ENCODE measurements around the gene TEX22.

The TEX22 gene

GRCh38 chr14:105367116-105368031 lies 31.0 kb upstream of the TEX22 start:
- no peak for DNase-seq

- DNase-seq, result no peak
Measured at GRCh38 chr14:105368032-105368417, 30.3 kb upstream of the TEX22 start.

GRCh38 chr14:105368426-105368825 lies 29.9 kb upstream of the TEX22 start:
- no peak for DNase-seq

DNA sequence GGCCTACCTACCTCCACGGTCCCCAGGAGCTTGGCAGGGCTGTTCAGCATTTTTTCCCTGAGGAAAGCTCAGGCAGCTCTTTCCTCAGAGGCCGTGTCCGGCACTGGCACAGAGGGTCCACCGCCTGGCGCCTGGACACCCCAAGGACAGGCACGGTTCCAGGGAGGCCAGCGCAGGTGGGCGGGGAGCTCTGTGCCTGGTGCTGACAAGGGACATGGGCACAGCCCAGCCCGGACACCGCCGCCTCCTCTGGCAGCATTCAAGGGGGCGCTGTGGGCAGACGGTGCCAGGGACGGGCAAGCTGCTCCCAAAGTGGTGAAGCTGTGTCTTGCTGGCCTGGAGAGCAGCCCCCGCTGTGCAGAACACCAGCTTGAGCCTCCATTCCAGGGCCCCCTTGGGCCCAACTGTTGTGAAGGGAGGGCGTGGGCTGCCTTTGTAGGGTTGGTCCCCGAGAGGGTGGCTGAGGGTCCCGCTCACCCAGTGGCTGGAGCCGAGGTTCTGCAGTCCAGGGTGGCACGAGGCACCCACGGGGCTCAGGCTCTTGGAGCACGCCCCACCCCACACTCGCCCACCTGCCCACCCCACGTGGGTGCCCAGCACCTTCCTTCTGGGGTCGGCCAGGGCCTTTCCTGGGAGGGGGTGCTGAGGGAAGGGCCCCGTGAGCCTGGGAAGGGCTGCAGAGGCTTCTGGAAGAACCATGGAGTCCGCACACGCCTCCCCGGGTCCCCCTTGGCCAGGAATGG lies 29.3 kb upstream of the TEX22 start:
- DNase-seq, result no peak

GRCh38 chr14:105369653-105370040 lies 28.7 kb upstream of the TEX22 start:
- DNase-seq, result no peak

- no peak for DNase-seq
Measured at GRCh38 chr14:105374389-105374788, 23.9 kb upstream of the TEX22 start.

DNA sequence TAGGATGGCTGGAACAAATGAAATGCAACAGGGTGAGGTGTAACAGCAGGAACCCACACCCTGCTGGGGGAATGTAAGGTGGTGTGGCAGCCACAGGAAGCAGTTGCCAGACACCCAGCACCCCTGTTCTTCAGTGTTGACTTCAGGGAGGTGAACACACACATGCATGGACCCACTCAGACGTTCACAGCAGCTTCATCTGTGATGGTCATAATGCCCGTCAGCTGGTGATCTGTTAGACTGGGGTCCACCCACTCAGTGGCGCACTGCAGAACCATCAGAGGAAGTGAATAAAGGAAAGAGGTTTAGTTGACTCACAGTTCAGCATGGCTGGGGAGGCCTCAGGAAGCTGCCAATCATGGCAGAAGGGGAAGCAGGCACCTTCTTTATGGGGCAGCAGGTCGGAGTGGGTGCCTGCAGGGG lies 22.7 kb upstream of the TEX22 start:
- peak; percentile 50 for DNase-seq

GRCh38 chr14:105376521-105377440 lies 21.6 kb upstream of the TEX22 start:
- DNase-seq, result no peak

DNA sequence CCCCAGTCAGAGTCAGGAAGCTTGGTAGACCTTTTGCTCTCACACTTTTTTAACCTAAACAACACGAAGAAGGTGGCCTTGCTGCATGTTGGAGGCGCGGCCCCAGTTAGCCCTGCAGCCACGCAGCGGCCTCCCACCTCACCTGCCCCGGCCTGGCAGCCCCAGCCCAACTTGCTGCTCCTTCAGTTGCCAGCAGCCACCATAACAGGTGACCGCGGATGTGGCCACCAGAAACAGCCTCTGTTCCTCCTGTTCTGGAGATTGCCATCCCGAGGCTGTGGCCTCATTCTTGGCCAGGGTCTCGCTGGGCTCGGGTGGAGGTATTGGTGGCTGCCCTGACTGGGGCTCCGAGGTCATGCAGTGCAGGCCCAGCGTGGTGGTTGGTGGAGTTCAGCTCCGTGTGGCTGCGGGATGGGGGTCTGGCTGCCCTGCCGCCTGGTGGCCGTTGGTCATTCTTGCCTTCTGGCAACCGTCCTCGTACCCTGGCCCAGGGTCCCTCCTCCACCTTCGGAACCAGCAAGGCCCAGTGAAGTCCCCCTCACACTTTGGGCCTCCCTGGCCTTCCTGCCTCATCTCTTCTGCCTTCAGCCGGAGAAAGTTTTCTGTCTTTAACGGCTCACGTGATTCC lies 20.7 kb upstream of the TEX22 start:
- DNase-seq, result no peak

DNA sequence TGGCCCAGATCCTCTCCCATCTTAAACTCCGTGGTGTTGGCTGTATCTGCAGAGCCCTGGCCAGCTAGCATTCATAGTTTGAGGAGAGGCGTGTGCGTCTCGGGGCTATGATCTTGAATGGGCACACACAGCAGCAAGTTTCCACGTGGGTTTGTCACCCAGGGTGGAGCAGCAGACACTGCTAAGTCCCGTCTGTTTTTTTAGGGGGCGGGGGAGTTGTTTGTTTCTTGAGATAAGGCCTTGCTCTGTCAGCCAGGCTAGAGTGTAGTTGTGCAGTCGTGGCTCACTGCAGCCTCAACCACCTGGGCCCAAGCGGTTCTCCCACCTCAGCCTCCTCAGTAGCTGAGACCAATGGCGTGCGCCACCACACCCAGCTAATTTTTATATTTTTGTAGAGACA lies 20.1 kb upstream of the TEX22 start:
- DNase-seq, result no peak

- DNase-seq, result no peak
Measured at GRCh38 chr14:105378873-105379685, 19.3 kb upstream of the TEX22 start.

GRCh38 chr14:105379946-105380345 lies 18.4 kb upstream of the TEX22 start:
- no peak for DNase-seq

- DNase-seq, result no peak
Measured at GRCh38 chr14:105380756-105381155, 17.6 kb upstream of the TEX22 start.

GRCh38 chr14:105381446-105382342 lies 16.6 kb upstream of the TEX22 start:
- no peak for DNase-seq

GRCh38 chr14:105382343-105383082 lies 15.8 kb upstream of the TEX22 start:
- no peak for DNase-seq

DNA sequence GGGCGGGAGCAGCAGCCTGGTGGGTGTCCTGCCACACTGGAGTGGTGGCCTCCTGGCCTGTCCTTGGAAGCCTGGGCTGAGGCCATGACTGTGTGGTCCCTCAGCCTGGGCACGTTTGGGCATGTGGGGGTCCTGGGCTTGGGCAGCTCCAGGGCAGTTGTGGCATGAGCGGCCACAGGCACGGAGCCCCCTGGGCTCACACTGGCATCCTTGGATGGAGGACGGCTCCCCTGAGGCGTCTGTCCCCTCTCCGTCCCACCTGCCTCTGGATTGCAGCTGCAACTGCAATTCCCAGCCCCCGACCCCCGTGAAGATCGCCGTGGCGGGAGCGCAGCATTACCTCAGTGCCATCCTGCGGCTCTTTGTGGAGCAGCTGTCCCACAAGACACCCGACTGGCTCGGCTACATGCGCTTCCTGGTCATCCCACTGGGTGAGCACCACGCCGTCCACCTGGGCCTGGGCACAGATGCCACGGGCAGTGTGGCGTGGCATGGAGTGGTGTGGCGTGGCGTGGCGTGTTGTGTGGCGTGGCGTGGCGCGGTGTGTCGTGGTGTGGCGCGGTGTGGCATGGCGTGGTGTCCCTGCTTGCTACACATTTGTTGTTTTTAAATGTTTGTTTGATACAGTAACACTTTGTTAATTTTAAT lies 15.1 kb upstream of the TEX22 start:
- no peak for DNase-seq

DNA sequence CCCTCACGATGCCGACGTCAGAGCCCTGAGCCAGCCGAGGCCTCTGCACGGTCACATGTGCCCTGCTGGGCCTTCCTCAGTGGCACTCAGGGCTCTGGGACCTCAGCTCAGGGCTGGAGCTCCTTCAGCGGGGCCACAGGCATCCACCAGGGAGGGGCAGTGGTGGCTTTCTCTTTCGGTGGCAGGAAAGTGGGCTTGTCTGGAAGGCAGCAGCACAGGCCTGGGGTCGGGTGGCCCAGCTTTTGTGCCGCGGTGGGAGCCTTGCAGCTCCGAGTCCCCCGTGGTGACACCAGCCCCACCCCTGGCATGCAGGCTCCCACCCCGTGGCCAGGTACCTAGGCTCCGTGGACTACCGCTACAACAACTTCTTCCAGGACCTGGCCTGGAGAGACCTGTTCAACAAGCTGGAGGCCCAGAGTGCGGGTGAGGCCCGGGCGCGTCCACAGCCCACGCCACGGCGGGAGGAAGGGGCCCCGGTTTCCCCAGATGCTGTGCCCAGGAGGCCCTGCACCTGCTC lies 14.2 kb upstream of the TEX22 start:
- DNase-seq, result no peak

DNA sequence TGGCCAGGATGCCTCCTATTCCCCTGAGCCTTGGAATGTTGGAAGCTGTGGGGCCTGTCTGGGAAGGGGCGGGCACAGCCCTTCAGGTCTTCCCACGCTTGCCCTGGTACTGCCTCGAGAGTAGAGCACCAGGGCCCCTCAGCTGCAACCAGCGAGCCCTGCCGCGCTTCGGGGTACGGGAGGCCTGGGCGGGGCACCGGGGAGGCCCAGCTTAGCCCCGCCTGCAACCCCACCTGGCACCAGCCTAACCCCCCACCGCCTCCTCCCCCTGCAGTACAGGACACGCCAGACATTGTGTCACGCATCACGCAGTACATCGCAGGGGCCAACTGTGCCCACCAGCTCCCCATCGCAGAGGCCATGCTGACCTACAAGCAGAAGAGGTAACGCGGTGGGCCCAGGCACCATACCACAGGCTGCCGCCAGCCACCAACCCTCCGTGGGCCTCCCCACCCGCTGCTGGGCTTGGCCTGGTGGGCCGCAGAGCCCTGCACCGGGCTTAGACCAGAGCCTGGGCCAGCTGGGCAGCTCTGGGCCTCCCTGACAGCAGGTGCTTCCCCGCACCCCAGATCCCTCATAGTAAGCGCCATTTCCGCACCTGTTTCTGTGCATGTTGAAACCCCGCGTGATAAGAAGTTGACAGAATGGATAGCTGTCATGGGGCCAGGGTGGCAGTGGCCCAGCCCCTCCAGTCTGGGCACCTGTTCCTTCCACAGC lies 13.6 kb upstream of the TEX22 start:
- DNase-seq, result no peak

DNA sequence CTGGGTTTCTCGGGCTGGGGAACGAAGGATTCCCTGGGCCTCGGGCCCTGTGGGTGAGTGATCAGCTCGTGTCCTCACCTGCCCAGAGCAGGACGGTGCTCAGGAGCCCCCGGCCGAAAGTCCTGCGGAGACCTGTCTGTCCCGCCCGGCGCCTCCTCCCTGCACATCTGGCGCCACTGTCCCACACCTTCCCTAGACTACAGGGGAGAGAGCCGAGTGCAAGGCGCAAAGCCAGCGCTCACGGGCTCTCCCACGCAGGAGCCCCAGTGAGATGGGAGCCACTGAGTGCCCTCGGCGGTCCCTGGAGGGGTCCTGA lies 13.1 kb upstream of the TEX22 start:
- no peak for DNase-seq
